ENCODE results near the gene SCNN1B. TPM values are rescaled to one million over a fixed set of nuclear protein-coding genes. Genes with fewer than 3 reads are reported as not detected.
A peak's percentile ranks its signal among the peaks of the same experiment; 100 is the strongest.

Gene SCNN1B
- total RNA-seq, 2 donors from 2014 or later = 27.7 to 94.7 TPM

DNA sequence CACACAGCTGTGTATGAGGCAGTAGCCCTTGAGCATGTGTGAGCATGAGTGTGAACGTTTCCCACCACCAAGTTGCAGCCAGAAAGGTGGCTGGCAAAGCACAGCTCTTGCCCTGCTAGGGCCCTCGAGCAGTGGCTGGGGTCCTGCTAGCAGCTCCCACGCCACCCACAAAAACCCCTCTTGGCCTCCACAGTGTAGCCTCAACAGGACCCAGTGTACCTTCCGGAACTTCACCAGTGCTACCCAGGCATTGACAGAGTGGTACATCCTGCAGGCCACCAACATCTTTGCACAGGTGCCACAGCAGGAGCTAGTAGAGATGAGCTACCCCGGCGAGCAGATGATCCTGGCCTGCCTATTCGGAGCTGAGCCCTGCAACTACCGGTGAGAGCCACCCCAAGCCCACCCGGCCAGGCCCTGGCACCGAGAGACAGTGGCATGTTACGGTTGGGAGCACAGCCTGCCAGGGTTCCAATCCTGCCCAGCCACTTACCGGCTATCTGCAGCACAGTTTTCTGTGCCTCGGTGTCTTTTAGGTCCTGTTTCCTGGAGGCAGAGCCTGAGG lies 53.1 kb downstream of the SCNN1B start:
- no peaks in the 10 kb centered on the region for H3K9me3 ChIP-seq
- H3K4me3 ChIP-seq = no peak overlapping the region
- intact Hi-C loops (cut with DNase I) = no loop called here
- TF ChIP-seq, protein P1, sequence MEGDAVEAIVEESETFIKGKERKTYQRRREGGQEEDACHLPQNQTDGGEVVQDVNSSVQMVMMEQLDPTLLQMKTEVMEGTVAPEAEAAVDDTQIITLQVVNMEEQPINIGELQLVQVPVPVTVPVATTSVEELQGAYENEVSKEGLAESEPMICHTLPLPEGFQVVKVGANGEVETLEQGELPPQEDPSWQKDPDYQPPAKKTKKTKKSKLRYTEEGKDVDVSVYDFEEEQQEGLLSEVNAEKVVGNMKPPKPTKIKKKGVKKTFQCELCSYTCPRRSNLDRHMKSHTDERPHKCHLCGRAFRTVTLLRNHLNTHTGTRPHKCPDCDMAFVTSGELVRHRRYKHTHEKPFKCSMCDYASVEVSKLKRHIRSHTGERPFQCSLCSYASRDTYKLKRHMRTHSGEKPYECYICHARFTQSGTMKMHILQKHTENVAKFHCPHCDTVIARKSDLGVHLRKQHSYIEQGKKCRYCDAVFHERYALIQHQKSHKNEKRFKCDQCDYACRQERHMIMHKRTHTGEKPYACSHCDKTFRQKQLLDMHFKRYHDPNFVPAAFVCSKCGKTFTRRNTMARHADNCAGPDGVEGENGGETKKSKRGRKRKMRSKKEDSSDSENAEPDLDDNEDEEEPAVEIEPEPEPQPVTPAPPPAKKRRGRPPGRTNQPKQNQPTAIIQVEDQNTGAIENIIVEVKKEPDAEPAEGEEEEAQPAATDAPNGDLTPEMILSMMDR (IDR thresholded peaks at IDR 0.05) = no peak
- H3K9ac ChIP-seq (ENCODE audit: low read depth in 2 of 2, low read length in 2 of 2) = no peak overlapping the region
- no peaks in the 10 kb centered on the region for H3K27me3 ChIP-seq
- no peak overlapping the region for H3K27ac ChIP-seq
- DNase-seq = no peak
- peaks cover 5% of the 10 kb centered on the region for H3K4me1 ChIP-seq
- no peaks in the 10 kb centered on the region for H3K36me3 ChIP-seq

DNA sequence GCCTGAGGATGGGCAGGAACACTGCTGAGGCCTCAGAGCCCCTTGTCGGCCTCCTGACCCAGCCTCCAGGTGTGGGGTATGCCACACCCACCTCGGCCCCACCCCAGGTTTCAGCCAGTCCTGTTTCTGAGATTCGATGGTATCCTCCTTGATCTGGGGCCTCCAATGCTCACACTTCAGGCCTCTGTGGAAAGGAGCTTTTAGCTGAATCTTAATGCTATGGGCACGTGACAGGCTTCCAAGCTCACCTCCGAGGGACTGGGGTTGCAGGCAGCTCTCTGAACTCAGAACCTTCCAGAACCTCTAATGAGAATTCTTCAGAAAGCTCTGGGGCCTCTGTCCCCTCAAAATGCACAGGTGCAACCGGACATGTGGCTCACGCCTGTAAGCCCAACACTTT lies 54.8 kb downstream of the SCNN1B start:
- no peak overlapping the region for H3K27ac ChIP-seq
- H3K27me3 ChIP-seq = no peaks in the 10 kb centered on the region
- H3K9ac ChIP-seq (ENCODE audit: low read depth in 2 of 2, low read length in 2 of 2) = no peak overlapping the region
- no peaks in the 10 kb centered on the region for H3K36me3 ChIP-seq
- H3K9me3 ChIP-seq = no peaks in the 10 kb centered on the region
- H3K4me3 ChIP-seq = no peak overlapping the region
- intact Hi-C loops (cut with DNase I) = no loop called here
- H3K4me1 ChIP-seq = peaks cover 2% of the 10 kb centered on the region
- no peak for DNase-seq
- TF ChIP-seq, protein P1 (IDR thresholded peaks at IDR 0.05) = no peak

DNA sequence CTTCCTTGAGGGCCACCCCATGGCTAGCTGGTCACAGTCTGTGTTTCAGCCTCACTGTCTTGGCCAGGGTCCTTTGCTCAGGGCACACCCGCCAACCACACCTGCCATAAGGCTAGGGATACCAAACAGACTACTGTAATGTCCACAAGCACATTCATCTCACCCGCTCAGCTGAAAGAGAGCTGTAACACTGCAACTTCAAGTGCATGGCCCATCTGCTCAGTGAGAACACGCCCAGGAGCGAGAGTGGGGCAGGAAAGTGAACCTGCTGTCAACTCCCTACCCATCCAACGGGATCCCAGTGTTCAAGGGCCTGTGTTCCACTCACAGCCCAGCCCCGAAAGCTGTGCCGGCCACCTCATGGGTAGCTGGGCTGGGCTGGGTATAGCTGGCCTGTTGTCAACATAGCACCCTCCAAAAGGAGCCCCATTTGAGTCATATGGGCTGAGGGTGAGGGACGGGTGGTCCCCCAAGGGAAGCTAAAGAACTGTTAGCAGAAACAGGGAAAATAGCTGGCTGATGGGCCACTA lies 55.7 kb downstream of the SCNN1B start:
- TF ChIP-seq, protein P1 (IDR thresholded peaks at IDR 0.05) = no peak
- Histone ChIP-seq H3K27ac (no peak overlapping the region), H3K9ac (ENCODE audit: low read depth in 2 of 2, low read length in 2 of 2) (no peak overlapping the region), H3K27me3 (no peaks in the 10 kb centered on the region), H3K9me3 (no peaks in the 10 kb centered on the region), H3K4me3 (no peak overlapping the region), H3K4me1 (peaks cover 5% of the 10 kb centered on the region), H3K36me3 (no peaks in the 10 kb centered on the region)
- intact Hi-C loops (cut with DNase I) = no loop called here
- no peak for DNase-seq

DNA sequence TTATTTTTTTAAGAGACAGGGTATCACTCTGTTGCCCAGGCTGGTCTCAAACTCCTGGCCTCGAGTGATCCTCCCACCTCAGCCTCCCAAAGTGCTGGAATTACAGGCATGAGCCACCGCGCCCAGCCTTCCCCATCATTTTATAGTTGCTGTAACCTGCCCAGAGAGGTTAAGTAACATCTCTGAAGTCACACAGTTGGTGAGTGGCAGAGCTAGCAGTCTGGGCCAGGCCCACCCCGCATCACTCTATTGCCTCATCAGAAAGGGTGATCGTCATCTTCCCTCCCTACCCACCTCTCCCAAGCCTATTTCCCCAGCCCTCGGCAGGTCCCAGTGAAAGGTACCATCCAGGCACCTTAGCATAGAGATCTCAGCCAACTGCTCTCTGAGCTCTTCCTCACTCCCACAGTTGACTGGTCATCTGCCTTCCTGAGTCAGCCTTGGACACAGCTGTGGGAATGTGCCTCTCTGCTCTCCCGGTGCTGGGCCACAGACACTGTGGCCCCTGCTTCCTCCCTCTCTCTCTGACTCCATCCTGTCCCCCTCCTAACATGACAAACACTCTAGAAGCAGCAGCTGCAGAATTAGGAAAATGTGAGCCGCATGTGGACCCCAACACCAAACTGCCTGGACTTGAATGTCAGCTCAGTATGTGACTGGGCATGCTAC lies 57.1 kb downstream of the SCNN1B start:
- DNase-seq = no peak
- Histone ChIP-seq H3K4me3 (no peak overlapping the region), H3K9ac (ENCODE audit: low read depth in 2 of 2, low read length in 2 of 2) (no peak overlapping the region), H3K27me3 (no peaks in the 10 kb centered on the region), H3K27ac (no peak overlapping the region), H3K4me1 (peaks cover 10% of the 10 kb centered on the region), H3K36me3 (no peaks in the 10 kb centered on the region), H3K9me3 (no peaks in the 10 kb centered on the region)
- intact Hi-C loops (cut with DNase I) = no loop called here
- TF ChIP-seq, protein P1 (IDR thresholded peaks at IDR 0.05) = no peak

DNA sequence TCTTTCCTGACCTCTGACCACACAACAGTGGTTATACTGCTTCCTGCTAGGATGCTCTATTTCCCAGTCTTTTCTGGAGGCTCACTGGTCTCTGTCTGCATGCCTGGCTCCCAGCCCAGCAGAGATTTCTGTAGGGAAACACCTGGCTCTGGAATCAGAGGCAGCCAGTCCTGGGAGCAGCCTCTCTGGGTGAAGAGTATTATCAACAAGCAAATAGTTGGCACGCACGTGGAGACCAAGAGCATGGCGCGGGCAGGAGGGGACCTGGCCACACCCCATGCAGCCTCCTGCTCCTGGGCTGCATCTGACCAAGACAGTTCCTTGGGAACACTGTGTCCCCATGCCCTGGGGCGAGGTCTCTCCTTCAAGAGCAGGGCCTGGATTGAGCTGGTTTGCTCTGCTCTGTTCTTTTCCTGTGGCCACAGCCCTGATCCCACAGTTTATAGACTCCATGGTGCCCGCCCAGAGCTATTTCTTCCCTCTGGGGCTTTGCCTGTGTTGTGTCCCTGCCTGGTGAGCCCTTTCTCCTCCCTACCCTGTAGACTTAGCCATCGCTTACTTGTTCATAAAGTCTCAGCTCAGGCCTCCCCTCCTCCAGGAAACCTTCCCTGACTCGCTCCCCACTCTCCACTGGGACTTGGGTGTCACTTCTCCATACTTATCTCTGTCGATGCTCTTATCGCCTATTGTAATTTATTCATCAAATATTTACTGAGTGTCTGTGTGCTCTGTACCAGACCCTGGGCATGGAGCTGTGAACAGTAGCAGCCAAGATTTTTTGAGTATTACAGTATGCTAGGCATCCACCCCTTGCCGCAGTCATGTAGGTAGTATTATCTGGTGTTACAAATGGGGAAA lies 60.6 kb downstream of the SCNN1B start:
- H3K4me1 ChIP-seq = peaks cover 10% of the 10 kb centered on the region
- no peaks in the 10 kb centered on the region for H3K36me3 ChIP-seq
- intact Hi-C loops (cut with DNase I) = no loop called here
- no peak overlapping the region for H3K4me3 ChIP-seq
- DNase-seq = peak; percentile 92
- peak overlapping the region; percentile 81 for H3K27ac ChIP-seq
- peak overlapping the region in 1 of 2 donors; percentile 76 for H3K9ac ChIP-seq (ENCODE audit: low read depth in 2 of 2, low read length in 2 of 2)
- no peaks in the 10 kb centered on the region for H3K27me3 ChIP-seq
- no peaks in the 10 kb centered on the region for H3K9me3 ChIP-seq
- TF ChIP-seq, protein P1 (IDR thresholded peaks at IDR 0.05) = no peak

Measured in colonic mucosa (tissue), 4 donors.